Measurements from ENCODE around the gene NBEAL2.

Gene NBEAL2

GRCh38 chr3:46982546-46982945 lies 3.1 kb downstream of the NBEAL2 start:
- Histone ChIP-seq H3K27ac (no peak overlapping the region), H3K4me3 (no peak overlapping the region)
- DNase-seq (ENCODE audit: low spot score) = no peak
- TF ChIP-seq, protein P1, sequence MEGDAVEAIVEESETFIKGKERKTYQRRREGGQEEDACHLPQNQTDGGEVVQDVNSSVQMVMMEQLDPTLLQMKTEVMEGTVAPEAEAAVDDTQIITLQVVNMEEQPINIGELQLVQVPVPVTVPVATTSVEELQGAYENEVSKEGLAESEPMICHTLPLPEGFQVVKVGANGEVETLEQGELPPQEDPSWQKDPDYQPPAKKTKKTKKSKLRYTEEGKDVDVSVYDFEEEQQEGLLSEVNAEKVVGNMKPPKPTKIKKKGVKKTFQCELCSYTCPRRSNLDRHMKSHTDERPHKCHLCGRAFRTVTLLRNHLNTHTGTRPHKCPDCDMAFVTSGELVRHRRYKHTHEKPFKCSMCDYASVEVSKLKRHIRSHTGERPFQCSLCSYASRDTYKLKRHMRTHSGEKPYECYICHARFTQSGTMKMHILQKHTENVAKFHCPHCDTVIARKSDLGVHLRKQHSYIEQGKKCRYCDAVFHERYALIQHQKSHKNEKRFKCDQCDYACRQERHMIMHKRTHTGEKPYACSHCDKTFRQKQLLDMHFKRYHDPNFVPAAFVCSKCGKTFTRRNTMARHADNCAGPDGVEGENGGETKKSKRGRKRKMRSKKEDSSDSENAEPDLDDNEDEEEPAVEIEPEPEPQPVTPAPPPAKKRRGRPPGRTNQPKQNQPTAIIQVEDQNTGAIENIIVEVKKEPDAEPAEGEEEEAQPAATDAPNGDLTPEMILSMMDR (IDR thresholded peaks at IDR 0.05) = no peak

DNA sequence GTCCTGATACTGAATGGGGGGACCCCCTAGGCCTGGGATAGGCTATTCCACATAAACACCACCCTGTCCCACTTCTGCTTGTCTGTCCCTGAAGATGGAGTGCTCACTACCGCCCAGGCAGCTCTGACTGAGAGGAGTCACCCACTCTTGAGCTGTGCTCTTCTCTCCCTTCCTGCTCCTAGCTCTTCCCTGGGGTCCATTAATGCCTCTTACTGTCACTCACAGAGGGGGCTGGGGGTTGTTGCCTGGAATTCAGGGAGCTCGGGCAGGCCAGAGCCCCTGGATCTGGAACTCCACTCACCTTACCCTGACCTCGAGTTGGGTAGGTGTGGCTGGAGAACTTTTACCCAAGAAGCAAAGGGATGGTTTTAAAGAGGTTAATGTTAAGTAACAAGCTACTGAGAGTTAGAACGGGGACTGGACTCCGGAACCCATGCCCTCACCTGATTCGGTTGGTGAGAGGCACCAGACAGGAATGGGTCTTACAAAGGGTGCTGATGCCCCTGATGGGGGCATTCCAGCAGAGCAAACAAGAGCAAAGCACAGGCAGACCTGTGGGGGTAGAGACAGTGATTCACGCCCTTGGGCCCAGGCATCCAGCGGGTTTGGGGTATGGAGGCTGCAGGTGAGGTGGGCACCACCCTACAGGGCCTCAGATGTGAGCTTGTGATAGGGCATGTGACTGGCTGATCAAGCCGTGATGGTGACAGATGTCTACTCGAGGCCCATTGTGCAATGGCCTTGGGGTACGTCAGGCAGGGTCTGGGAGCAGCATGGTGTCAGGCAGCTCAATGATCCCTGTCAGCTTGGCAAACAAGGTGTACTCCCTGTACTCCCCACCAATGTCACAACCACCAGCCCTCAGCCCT lies 5.4 kb downstream of the NBEAL2 start:
- TF ChIP-seq, protein P1 (IDR thresholded peaks at IDR 0.05) = no peak
- Histone ChIP-seq H3K27ac (no peak overlapping the region), H3K4me3 (no peak overlapping the region)
- no peak for DNase-seq (ENCODE audit: low spot score)

DNA sequence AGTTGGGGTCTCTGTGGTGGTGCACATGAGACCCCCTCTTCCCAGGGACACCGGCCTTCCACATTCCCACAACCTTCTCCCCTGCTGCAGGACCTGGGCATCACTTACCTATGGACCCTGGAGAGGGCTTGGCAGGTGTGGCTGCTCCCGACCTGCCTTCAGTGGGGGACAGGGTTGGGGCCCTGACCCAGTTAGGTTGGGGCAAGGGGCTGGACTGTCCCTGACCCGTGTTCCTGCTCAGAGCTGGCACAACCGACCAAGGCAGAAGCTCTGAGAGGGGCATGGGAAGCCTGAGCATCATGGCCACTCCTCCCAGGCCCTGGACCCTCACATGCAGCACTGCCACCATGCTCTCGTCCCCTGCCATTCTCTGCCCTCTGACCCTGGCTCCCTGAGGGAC lies 6.1 kb downstream of the NBEAL2 start:
- Histone ChIP-seq H3K4me3 (no peak overlapping the region), H3K27ac (no peak overlapping the region)
- DNase-seq (ENCODE audit: low spot score) = no peak
- TF ChIP-seq, protein P1 (IDR thresholded peaks at IDR 0.05) = no peak

GRCh38 chr3:46986055-46986730 lies 6.7 kb downstream of the NBEAL2 start:
- DNase-seq (ENCODE audit: low spot score) = no peak
- TF ChIP-seq, protein P1 (IDR thresholded peaks at IDR 0.05) = no peak
- Histone ChIP-seq H3K27ac (peak overlapping the region in 1 of 2 donors; percentile 17), H3K4me3 (no peak overlapping the region)

DNA sequence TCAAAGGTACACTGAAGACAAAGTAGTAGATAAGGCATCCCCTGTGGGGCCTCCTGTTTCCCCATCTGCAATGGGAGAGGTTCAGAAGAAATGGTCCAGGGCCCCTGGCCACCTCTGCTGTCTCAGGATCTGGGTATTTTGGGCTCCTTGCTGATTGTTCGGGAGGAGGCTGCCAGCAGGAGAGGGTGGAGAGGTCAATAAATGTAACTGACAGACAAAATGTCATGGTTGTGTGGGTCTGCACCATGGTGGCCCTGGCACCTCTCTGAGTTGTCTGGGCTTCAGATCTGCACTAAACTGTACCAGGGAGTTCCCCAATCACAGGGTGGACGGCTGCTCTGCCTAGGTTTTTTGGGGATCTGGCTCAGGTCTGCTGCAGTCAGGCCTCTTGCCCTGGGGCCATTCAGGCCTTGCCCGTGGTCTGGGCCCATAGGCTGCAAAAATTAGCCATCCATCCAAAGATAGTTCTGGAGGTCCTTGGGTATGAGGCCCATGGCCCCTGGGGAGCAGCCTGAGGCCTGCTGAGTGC lies 7.4 kb downstream of the NBEAL2 start:
- no peak for DNase-seq (ENCODE audit: low spot score)
- TF ChIP-seq, protein P1 (IDR thresholded peaks at IDR 0.05) = no peak
- Histone ChIP-seq H3K27ac (peak overlapping the region in 1 of 2 donors; percentile 17), H3K4me3 (no peak overlapping the region)

- no peak for DNase-seq (ENCODE audit: low spot score)
- Histone ChIP-seq H3K4me3 (peak overlapping the region; percentile 17), H3K27ac (peak overlapping the region in 1 of 2 donors; percentile 17)
- TF ChIP-seq, protein P1 (IDR thresholded peaks at IDR 0.05) = no peak
These were observed 7.9 kb downstream of the NBEAL2 start for GRCh38 chr3:46987319-46987742.

Data from coronary artery (tissue), 2 donors.